H7 (cell line): ENCODE results near the gene MTREX. TPM values are rescaled to one million over a fixed set of nuclear protein-coding genes. Genes with fewer than 3 reads are reported as not detected.

Source experiments
- DNase-seq: peaks from one replicate; pipeline ENCODE4 v3.0.0; 2012
- H3K27me3 ChIP-seq: 2 replicates; pipeline ENCODE4 v1.6.0; 2011; ENCODE audit warnings: mild to moderate bottlenecking, low read length; ENCODE audit not compliant: control insufficient read depth, insufficient read depth
- H3K36me3 ChIP-seq: replicated peaks from 2 replicates; pipeline ENCODE4 v1.5.1; 2011; ENCODE audit warnings: low read length; ENCODE audit not compliant: control insufficient read depth, insufficient read depth
- H3K4me3 ChIP-seq: 2 replicates; pipeline ENCODE4 v1.5.1; 2011; ENCODE audit warnings: low read depth, mild to moderate bottlenecking, control low read depth, low read length, moderate library complexity; ENCODE audit not compliant: insufficient read depth
- total RNA-seq: library from RNA; depleted of rRNA; stranded (reverse); fragments of >200 nt; shearing (Covaris generic); gene quantifications from 2 replicates; pipeline ENCODE4 v1.2.3, GENCODE V29; 2014

Gene MTREX
- total RNA-seq, 1 experiment from 2014 or later: 71.2 TPM

GRCh38 chr5:55384072-55384471 is 76.3 kb downstream of the MTREX start:
- no peak for DNase-seq
- Histone ChIP-seq H3K4me3 (no peak overlapping the region), H3K27me3 (no peaks in the 10 kb centered on the region), H3K36me3 (peaks cover 1% of the 10 kb centered on the region)

- peaks cover 1% of the 10 kb centered on the region for H3K36me3 ChIP-seq
- no peak overlapping the region for H3K4me3 ChIP-seq
- H3K27me3 ChIP-seq: no peaks in the 10 kb centered on the region
- peak; percentile 4 for DNase-seq
These were observed 77.4 kb downstream of the MTREX start for GRCh38 chr5:55385227-55385626.

DNA sequence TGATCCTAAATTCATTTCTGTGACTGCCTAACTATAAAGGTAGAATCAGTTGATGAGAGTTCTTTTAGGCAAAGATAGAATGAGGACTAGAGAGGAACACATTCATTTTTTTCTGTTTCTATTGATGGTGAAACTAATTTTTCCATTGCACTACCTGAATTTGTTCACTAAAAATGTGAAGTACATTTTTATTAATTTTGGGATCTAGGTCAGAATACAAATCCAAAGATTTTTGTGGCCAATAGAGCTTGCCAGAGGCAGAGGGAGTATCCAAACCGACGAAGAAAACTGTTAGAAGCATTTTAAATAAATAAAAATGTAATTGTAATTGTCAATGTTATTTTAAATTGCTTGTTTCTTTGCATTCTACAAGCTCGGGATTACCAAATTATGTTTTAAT is 78.1 kb downstream of the MTREX start:
- no peak overlapping the region for H3K4me3 ChIP-seq
- peaks cover 3% of the 10 kb centered on the region for H3K36me3 ChIP-seq
- H3K27me3 ChIP-seq: no peaks in the 10 kb centered on the region
- DNase-seq: no peak

- Histone ChIP-seq H3K27me3 (no peaks in the 10 kb centered on the region), H3K4me3 (no peak overlapping the region), H3K36me3 (peaks cover 3% of the 10 kb centered on the region)
- no peak for DNase-seq
These were observed 78.6 kb downstream of the MTREX start for GRCh38 chr5:55386356-55386755.

GRCh38 chr5:55387865-55388264 is 80.1 kb downstream of the MTREX start:
- no peak for DNase-seq
- no peak overlapping the region for H3K4me3 ChIP-seq
- H3K36me3 ChIP-seq: peaks cover 6% of the 10 kb centered on the region
- H3K27me3 ChIP-seq: no peaks in the 10 kb centered on the region

GRCh38 chr5:55391707-55392106 is 83.9 kb downstream of the MTREX start:
- no peak for DNase-seq
- peaks cover 6% of the 10 kb centered on the region for H3K36me3 ChIP-seq
- H3K4me3 ChIP-seq: no peak overlapping the region
- no peaks in the 10 kb centered on the region for H3K27me3 ChIP-seq

DNA sequence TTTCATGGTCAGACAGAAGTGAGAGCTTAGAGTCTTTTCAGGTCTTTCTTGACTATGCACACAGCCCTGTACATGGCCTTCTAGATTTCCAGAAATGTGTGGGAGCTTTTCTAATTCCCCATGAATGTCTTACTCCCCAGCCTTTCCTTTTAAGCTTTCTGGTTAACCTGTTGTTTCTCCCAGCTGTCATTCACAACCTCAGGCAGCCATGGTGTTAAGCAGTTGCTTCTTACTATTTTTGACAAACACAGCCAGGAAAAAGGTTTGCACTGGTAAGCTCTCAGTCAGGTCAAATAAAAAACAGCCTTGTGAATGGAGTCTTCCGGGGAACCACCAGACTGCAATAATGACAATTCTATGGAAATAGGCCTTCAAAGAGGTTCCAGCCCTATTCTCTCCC is 84.9 kb downstream of the MTREX start:
- H3K36me3 ChIP-seq: peaks cover 6% of the 10 kb centered on the region

DNA sequence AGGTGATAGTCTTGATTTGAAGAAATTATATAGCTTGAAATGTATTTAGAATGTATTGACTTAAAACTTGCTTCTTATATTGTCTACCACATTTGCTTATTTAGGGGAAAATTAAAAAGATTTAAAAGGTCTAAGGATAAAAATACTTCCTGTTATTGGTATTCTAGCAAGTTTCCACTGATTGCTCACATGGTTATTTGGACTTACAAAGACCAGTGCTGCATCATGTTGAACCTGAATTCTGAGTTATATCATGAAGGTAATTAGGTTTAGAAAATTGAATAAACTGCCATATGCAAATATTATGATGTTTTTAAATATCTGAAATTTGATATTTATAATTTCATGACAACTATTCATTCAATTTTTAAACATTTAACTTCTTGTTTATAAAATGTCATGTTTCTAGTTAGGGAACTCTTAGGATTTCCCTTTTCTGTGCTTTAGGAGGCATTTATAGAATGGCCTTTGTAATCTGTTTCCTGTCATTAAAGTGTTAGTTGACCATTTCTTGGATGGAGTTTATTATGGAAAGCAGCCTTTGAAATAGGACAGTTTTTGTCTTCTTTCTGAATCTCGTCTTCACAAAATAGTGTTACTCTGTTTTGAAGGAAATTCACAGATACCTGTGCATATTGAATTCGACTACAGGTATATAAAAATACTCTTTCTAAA is 85.8 kb downstream of the MTREX start:
- no peak overlapping the region for H3K4me3 ChIP-seq
- no peaks in the 10 kb centered on the region for H3K27me3 ChIP-seq
- DNase-seq: no peak
- peaks cover 6% of the 10 kb centered on the region for H3K36me3 ChIP-seq

More for the DNA sequence above, 84.9 kb downstream of the MTREX start:
- H3K27me3 ChIP-seq: no peaks in the 10 kb centered on the region
- H3K4me3 ChIP-seq: no peak overlapping the region
- DNase-seq: no peak

GRCh38 chr5:55402199-55402598 is 94.4 kb downstream of the MTREX start:
- Histone ChIP-seq H3K36me3 (peaks cover 4% of the 10 kb centered on the region), H3K27me3 (no peaks in the 10 kb centered on the region), H3K4me3 (no peak overlapping the region)
- peak; percentile 21 for DNase-seq

- Histone ChIP-seq H3K4me3 (no peak overlapping the region), H3K36me3 (peaks cover 6% of the 10 kb centered on the region), H3K27me3 (no peaks in the 10 kb centered on the region)
- DNase-seq: no peak
These were observed 98.5 kb downstream of the MTREX start for GRCh38 chr5:55406292-55406691.

DNA sequence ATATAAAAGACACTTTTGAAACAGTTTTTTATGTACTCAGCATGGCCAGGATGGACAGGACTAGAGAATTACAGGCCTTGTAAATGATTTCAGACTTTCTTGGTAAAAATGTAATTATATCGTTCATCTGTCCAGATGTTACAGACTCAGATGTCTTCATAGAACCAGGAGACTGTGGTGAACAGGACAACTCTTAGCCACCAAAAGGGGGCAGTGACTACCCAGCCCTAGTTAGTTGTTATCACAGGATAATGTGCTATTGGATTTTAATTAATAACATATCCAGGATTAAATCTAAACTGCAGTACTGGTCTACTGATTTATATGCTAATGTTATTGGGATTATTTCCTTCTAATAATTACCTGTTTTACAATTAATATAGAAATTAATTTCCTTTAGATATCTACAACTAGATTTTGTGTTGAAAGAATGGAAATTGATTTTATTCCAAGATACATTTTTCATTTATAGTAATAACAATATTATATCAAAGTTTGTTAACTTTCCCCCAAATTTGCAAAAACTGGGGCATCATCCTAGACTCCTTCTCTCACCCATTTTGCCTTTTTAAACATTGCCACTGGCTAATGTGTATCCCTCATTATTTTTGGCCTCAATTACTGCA is 99.4 kb downstream of the MTREX start:
- Histone ChIP-seq H3K27me3 (no peaks in the 10 kb centered on the region), H3K36me3 (peaks cover 6% of the 10 kb centered on the region), H3K4me3 (no peak overlapping the region)
- DNase-seq: no peak

DNA sequence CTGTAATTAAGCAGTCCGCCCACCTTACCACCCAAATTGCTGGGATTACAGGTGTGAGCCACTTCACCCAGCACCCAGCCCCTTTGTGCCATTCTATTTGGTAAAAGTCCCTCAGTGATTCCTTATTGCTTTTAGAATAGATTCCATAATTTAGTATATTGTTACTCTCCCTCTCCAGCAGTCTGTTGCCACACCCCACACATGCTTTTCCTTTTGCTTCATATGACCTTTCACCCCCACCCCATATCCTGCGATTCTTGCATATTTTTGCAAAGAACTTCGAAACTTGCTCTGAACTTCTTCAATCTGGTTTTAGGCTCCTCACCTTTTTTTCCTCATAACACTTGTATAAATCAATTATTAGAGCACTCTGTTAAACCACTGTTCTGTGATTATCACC is 100.2 kb downstream of the MTREX start:
- Histone ChIP-seq H3K27me3 (no peaks in the 10 kb centered on the region), H3K36me3 (peaks cover 6% of the 10 kb centered on the region), H3K4me3 (no peak overlapping the region)
- DNase-seq: no peak

GRCh38 chr5:55409775-55410174 is 102.0 kb downstream of the MTREX start:
- no peak for DNase-seq
- Histone ChIP-seq H3K36me3 (peaks cover 5% of the 10 kb centered on the region), H3K4me3 (no peak overlapping the region), H3K27me3 (no peaks in the 10 kb centered on the region)

DNA sequence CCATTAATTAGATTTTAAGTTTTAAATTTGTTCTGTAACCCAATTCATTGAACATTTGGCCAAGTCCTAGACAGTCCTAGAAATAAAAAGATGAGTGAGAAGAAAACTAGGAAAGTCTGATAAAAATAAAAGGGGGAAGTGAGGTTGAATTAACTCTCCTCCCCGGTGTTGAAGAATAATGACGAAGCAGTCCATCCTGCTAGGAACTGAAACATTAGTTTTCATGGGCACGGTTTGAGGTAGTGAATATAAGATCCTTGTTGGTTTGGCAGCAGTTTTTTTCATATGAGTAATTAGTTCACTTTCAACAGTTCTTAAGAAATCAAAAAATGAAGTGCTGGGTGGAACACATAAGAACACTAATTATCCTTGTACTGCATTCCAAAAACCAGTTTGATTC is 103.1 kb downstream of the MTREX start:
- Histone ChIP-seq H3K4me3 (no peak overlapping the region), H3K36me3 (peaks cover 5% of the 10 kb centered on the region), H3K27me3 (no peaks in the 10 kb centered on the region)
- DNase-seq: no peak

- Histone ChIP-seq H3K36me3 (peaks cover 3% of the 10 kb centered on the region), H3K4me3 (no peak overlapping the region), H3K27me3 (no peaks in the 10 kb centered on the region)
- DNase-seq: no peak
These were observed 104.1 kb downstream of the MTREX start for GRCh38 chr5:55411876-55412275.
